ENCODE measurements around the gene KIF21A.
"Not testable (repeated sequence)": the region's sequence is repeated elsewhere in the genome, so short reads cannot be mapped to it uniquely, and the experiment has no call there.

The KIF21A gene

GRCh38 chr12:39443081-39443928 lies at the start of gene KIF21A:
Gene KIF21A, minus strand, starts transcription at chr12:39443120. Its CDS starts 150 bp downstream, at chr12:39442970.
- DNase-seq (ENCODE audit: low spot score), result peak; percentile 96

GRCh38 chr12:39490500-39491282 lies 47.8 kb upstream of the KIF21A start:
- peak; percentile 14 for DNase-seq (ENCODE audit: low spot score)

- DNase-seq (ENCODE audit: low spot score), result no peak
These were observed 40.7 kb upstream of the KIF21A start for GRCh38 chr12:39483597-39483996.

- DNase-seq (ENCODE audit: low spot score), result no peak
These were observed 40.1 kb upstream of the KIF21A start for GRCh38 chr12:39483042-39483441.

- no peak for DNase-seq (ENCODE audit: low spot score)
These were observed 34.0 kb upstream of the KIF21A start for GRCh38 chr12:39476894-39477293.

- DNase-seq (ENCODE audit: low spot score), result no peak
These were observed 33.2 kb upstream of the KIF21A start for GRCh38 chr12:39476121-39476520.

- DNase-seq (ENCODE audit: low spot score), result not testable (repeated sequence)
These were observed 32.2 kb upstream of the KIF21A start for GRCh38 chr12:39475136-39475535.

- DNase-seq (ENCODE audit: low spot score), result no peak
These were observed 24.5 kb upstream of the KIF21A start for GRCh38 chr12:39467432-39467870.

- no peak for DNase-seq (ENCODE audit: low spot score)
These were observed 22.2 kb upstream of the KIF21A start for GRCh38 chr12:39464976-39465695.

GRCh38 chr12:39461059-39461458 lies 18.1 kb upstream of the KIF21A start:
- no peak for DNase-seq (ENCODE audit: low spot score)

- DNase-seq (ENCODE audit: low spot score), result no peak
These were observed 16.1 kb upstream of the KIF21A start for GRCh38 chr12:39459027-39459434.

- no peak for DNase-seq (ENCODE audit: low spot score)
These were observed 9.1 kb upstream of the KIF21A start for GRCh38 chr12:39451977-39452376.

GRCh38 chr12:39448038-39448437 lies 5.1 kb upstream of the KIF21A start:
- no peak for DNase-seq (ENCODE audit: low spot score)

GRCh38 chr12:39443929-39444209 lies 949 bp upstream of the KIF21A start:
- peak; percentile 10 for DNase-seq (ENCODE audit: low spot score)

GRCh38 chr12:39442831-39443080 lies 164 bp downstream of the KIF21A start:
- no peak for DNase-seq (ENCODE audit: low spot score)

GRCh38 chr12:39441963-39442830 lies 723 bp downstream of the KIF21A start:
- DNase-seq (ENCODE audit: low spot score), result peak; percentile 23

- DNase-seq (ENCODE audit: low spot score), result no peak
These were observed 1.5 kb downstream of the KIF21A start for GRCh38 chr12:39441189-39441962.

GRCh38 chr12:39440781-39441180 lies 2.1 kb downstream of the KIF21A start:
- no peak for DNase-seq (ENCODE audit: low spot score)

GRCh38 chr12:39440101-39440500 lies 2.8 kb downstream of the KIF21A start:
- DNase-seq (ENCODE audit: low spot score), result no peak

GRCh38 chr12:39435531-39435930 lies 7.4 kb downstream of the KIF21A start:
- DNase-seq (ENCODE audit: low spot score), result no peak

GRCh38 chr12:39431797-39432196 lies 11.1 kb downstream of the KIF21A start:
- no peak for DNase-seq (ENCODE audit: low spot score)
